ENCODE measurements around the gene NOM1.

NOM1 gene

GRCh38 chr7:156985101-156985992, 35.8 kb downstream of the NOM1 start:
- DNase-seq: no peak

DNA sequence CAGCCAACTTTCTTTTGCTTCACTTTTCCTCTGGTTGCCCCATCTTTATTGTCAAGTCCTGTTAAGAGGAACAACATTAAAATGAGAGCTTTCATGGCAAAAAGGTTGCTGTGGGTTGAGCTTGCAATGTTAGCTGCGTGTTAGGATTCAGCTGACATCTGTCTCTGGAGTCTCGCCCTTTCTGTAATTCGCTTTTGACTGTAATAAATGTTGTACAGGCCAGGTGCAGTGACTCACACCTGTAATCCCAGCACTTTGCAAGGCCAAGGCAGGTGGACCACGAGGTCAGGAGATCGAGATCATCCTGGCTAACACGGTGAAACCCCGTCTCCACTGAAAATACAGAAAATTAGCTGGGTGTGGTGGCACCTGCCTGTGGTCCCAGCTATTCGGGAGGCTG, 36.9 kb downstream of the NOM1 start:
- no peak for DNase-seq

DNA sequence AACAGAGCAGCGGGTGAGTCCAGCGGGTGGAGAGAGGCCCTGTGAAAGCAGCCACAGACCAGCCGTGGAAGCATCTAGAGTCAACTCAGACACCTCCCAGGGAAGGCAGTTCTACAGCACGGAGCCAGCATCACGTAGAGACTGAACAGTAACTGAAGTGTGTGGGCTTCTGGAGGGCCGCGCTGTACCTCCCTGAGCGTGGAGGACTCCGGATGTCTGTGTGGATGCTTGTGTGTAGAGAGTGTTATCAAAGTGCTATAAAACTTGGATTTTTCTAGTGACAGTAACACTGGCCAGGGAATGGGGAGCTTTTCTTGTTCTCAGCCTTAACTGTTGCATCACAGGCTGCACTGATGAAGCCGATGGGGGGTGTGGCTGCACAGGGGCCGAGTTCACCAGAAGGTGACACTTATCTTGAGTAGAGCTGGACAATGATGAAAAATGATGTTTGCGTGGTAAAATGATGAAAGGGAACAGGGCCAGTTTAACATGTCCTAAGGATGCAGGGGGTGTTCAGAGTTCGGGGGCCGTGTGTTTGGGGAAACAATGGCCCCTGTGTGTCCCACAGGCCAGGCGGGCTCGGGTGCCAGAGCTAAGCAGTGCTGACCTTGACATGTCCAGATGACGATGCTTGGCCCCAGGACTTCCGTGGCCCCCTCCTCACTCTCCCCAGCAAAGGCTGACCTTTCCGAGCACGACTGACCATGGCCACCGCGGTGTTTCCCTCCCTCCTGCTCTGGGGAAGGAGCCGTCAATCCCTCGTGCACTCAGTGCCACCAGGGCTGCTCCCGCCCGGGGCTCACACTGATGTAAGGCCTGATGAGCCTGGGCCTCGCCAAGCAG, 39.1 kb downstream of the NOM1 start:
- DNase-seq: no peak

- DNase-seq: no peak
These were observed 40.4 kb downstream of the NOM1 start for GRCh38 chr7:156989766-156990535.

DNA sequence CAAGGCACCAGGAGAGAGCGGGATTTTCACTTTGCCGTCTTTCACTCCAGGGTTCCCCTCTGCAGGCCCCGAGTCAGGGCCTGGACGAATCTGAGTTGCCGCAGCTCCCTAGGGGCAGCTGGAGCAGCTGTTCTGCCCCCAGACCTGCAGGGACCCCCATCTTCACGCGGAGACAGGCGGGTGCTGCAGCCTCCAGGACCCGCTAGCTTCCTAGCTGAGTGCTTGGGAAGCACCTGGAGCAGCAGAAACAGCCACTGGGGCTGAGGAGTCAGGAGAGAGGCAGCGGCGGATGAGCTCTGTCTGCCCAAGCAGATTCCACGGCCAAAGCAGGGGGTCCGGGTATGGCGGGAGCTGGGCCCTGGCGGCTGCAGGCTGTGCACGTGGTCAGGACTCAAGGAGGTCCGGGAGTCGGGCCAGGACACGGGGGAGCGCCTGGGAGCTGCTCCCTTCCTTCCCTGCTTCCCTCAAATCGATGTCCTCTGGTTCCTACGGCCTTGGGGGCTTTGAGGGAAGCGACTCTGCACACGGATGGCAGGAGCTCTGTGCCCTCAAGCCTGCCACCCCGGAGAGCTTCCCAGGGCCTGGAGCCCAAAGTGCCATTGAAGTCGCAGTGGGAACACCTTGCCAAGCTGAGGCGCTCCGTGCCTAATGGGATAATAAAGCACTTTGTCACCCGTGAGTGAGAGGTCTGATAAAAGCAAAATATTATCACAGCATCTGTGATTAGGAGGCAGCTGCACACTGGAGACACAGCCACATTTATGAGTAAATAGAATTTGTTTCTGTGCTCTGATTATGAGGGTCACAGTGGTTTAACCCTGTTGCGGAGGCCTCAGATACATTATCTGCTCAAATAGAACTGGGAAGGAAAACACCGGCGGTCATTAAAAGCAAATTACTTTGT, 43.8 kb downstream of the NOM1 start:
- no peak for DNase-seq

DNA sequence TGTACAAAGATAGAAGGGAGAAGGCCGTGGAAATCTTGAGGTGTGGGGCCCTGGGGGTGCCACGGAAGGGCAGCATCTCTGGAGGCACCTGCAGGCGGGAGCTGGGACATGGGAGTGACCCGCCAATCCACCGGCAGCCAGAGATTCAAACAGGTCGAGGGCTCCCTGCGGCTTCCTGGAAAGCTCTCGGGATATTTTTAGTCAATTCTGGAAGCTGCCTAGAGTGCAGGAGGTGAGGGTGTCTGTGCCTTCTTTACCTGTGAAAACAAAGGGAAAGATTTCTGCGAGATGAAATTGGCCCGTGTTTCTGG, 44.4 kb downstream of the NOM1 start:
- no peak for DNase-seq

DNA sequence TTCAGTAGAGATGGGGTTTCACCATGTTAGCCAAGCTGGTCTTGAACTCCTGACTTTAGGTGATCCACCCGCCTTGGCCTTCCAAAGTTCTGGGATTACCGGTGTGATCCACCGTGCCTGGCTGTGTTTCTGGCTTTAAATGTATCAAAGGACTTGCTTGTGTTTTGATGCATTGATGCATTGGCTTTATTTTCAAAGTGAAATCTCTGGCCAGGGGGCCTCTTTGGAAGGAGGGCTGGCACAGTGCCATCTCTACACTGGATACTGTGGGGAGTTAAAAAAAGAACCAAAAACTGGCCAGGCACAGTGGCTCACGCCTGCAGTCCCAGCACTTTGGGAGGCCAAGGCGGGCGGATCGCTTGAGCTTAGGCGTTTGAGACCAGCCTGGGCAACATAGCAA, 44.9 kb downstream of the NOM1 start:
- DNase-seq: no peak

- no peak for DNase-seq
These were observed 49.8 kb downstream of the NOM1 start for GRCh38 chr7:156998988-156999957.

DNA sequence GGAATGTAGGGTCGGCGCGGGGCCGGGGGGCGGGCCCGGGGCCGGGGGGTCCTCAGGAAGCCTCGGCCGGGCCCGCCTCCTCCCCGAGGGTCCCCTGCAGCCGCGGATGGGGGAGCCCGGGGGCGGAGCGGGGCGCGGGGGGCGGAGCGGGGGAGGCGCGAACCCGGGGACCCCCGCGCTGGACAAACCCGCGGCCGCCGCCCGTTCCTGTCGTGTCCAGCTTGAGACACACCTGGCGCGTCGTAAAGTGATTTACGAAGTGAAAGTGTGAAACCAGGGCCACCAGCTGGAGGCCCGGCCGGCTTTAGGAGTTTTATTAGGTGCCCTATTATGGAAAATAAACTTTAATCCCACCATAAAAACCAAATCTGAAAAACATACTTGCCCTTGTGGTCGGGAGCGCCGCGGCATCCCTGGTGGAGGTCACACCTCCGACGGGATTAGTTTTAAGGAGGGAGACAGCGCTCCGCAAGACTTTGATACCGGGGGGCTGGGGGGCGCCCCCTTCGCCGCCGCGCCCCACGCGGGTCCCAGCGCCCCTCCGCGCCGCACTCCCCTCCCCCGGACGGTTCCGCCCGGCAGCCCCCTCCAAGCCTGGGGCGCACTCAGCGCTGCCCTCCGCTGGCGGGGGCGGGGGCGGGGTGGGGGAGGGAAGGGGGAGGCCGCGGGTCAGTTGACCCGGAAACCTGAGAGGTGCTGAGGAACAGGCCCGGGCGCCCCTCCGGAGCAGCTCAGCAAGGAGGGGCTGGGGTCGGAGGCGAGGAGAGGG, 50.6 kb downstream of the NOM1 start:
- no peak for DNase-seq

GRCh38 chr7:157000741-157001653, 51.5 kb downstream of the NOM1 start:
- DNase-seq: no peak

DNA sequence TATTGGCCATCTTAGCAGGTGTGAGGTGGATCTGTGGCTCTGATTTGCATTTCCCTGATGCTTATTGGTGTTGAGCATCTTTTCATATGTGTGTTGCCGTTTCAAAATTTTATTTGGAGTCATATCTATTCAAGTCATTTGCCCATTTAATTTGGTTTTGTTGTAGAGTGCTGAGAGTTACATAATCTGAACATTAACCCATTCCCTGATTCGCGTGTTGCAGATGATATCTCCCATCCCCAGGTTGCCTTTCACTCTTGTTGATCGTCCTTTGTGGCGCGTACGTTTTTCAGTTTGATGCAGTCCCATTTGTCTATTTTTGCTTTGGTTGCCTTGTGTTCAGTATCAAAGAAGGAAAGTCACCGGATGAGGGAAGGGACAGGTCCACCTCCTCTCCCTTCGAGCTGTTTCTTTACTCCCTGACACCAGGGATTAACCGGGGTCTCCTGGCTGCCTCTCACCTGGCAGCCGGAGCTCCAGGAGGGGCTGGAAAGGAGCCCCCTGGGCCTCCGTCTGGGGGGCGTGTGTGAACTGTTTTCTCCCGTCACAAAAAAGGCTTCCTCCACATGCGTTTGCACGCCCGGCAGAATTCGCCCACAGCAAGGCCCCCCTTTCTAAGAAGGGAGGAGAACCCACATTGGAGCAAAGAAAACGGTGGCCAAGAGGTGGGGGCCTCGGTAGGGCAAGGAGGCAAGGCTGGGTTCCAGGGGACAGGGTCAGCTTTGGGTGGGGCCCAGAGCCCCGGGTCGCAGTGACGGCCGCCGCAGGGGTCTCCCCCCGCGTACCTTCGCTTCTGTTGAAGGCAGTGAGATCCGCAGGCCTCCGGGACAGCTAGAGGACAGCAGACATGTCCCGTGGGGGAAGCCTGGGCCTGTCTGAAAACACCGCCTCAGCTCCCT, 52.7 kb downstream of the NOM1 start:
- no peak for DNase-seq

GRCh38 chr7:157002819-157003421, 53.4 kb downstream of the NOM1 start:
- no peak for DNase-seq

- no peak for DNase-seq
These were observed 53.9 kb downstream of the NOM1 start for GRCh38 chr7:157003445-157003755.

GRCh38 chr7:157003756-157004520, 54.4 kb downstream of the NOM1 start:
- DNase-seq: no peak

GRCh38 chr7:157004521-157005455, 55.3 kb downstream of the NOM1 start:
- no peak for DNase-seq
